ENCODE data around the gene MYH6.
"Not testable (repeated sequence)": the region's sequence is repeated elsewhere in the genome, so short reads cannot be mapped to it uniquely, and the experiment has no call there.

MYH6 gene

DNA sequence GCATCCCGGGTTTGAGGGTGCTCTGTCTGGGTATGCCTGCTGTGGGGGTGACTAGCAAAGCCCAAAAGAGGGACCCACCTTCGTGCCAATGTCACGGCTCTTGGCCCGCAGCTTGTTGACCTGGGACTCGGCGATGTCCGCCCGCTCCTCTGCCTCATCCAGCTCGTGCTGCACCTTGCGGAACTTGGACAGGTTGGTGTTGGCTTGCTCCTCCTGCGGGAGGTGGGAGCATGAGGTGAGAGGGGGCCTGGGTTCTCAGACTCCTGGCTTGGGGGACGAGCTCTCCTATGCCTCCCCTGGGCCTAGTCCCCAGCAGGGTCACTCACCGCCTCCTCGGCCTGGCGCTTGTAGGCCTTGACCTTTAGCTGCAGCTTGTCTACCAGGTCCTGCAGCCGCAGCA lies 5.6 kb upstream of the MYH6 start:
- DNase-seq, result no peak

DNA sequence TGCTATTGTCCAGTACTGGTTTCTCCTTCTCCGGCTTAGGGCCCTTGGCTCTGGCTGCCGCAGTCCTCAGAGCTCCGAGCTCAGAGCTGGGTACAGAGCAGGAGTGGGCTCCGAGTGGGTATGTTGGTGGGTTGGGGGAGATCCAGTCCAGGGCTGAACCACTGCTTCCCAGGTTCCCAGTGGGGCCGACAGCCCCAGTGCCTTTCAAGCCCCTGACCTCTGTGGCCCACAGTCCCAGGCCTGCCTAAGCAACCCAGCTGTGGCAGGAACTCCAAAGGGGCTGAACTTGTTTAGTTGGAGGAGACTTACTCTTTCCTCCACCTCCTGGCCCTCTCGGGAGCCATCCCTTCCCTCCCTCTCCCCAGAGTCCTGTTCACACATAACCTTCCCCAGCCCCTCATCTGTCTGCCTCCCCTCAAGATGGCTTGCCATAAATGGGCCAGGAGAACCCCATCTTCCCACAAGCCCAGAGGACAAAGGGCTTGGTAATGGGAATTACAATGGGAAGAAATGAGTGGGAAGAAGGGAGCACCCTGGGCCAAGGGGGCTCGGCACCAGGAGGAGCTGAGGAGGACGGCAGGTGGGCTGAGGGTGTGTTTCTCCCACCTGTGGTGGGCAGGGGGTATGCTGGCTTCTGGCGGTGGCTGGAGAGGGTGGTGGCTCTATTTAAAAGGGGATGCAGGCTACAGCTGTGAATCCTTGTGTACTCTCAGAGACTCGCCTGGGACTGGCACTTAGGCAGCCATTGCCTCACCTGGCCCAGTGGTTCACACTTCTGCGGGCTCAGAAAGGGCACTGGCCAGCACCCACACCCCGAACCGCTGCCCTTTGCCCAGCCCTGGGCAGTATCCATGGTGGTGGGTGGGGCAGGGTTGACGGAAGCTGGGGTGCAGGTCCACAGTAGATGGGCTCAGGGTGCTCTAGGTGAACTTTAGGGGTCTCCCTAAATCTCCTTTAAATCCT lies 3.8 kb upstream of the MYH6 start:
- no peak for DNase-seq

DNA sequence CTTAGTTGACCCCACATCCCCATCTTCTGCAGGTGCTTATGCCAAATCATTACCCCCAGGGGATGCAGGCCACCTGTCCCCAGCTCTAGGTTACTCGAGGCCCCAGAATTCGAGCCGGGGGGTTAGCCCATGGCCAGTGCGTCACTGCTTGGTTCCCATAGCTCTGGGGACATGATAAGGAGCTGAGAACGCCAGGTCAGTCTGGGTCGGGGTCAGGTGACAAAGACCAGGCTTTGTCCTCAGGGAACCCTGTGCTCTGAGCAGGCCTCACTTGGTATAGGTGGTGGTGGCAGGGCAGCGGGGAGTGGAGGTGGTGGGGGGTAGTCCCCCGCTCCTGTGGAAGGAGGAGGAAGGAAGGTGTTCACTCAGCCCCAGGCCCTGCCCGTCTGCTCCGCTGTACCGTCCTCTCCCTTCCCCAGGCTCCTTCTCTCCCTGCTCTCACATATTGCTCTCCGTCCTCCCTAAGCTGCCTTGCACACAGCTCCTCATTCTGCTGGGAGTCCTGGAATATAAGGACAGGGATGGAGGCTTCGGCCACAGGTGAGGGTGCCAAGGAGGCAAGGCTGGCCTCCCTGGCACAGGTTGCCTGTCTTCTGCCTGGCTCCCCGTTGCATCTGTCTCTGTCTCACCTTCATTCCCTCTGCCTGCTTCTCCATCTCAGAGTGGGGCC lies 2.0 kb upstream of the MYH6 start:
- DNase-seq, result no peak

DNA sequence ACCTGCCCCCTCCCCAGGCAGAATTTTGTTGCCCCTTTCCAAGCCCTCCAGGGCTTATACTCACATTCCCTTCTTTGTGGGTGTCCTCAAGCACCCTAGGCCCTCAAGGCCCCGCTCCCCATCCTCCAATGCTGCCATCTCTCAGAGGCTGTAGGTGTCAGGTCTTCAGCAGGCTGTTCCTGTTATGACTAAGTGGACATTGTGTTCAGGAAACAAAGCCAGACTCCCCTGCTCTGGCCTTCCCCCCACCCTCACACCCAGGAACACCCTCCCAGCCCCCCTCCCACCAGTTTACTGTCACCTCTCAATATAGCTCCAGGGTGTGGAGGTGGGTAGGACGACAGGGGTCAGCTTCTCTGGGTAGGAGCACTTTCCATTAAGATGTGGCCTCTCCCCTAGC lies 1.4 kb upstream of the MYH6 start:
- DNase-seq, result no peak

DNA sequence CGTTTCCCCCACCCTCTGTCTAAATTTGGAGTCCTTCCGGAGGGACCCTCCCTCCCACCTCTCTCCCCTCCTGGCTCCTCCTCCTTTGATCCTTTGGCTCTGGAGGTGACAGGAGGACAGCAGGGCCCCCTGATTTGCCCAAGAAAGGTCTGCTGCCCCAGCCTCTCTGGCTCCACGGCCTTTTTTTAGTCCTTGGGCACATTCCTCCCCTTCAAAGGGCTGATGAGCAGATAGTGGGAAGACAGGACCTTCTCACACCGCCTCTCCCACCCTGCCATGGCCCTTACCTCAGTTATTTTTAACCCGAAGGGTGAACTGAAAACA lies 196 bp upstream of the MYH6 start:
- no peak for DNase-seq

DNA sequence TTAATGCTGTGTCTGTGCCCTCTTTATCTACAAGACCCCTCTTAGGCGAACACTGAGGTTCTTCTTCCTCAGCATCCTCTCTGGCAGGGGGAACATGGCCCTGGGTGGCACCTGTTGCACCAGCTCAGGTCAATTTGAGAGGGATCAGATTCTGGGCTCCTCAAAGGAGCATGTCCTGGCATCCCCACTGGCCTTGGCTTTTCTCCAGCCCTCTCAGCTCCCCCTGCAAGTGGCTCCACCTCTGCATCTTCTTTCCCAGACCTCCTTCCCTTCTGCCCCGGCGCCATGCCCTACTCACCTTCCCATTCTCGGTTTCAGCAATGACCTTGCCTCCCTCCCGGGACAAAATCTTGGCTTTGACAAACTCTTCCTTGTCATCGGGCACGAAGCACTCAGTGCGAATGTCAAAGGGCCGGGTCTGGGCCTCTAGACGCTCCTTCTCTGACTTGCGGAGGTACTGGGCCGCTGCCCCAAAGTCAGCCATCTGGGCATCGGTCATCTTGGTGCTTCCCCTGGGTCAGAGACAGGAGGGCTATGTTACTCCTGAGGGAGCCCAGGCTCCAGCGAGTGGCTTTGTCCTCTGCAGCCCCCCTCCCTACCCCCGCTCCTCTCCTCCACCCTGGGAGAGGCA lies 1.2 kb downstream of the MYH6 start:
- DNase-seq, result no peak

DNA sequence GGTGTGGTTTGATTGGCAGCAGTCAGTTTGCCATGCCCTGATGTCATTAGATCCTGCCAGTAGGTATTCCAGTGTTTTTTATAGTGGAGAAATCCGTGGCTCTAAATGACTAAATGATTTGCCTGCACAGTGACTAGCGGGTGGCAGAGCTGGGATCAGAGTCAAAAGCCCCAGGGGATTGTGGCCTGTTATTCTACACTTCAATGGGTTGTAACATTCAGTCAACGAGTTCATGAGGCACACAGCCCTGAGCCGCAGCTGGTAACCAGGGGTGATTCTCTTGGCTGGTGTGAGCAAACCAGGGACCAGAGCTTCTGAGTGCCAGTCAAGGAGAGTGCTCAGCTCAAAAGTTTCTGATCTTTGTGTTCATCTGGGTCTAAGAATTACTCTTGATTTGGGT lies 1.8 kb downstream of the MYH6 start:
- DNase-seq, result no peak

DNA sequence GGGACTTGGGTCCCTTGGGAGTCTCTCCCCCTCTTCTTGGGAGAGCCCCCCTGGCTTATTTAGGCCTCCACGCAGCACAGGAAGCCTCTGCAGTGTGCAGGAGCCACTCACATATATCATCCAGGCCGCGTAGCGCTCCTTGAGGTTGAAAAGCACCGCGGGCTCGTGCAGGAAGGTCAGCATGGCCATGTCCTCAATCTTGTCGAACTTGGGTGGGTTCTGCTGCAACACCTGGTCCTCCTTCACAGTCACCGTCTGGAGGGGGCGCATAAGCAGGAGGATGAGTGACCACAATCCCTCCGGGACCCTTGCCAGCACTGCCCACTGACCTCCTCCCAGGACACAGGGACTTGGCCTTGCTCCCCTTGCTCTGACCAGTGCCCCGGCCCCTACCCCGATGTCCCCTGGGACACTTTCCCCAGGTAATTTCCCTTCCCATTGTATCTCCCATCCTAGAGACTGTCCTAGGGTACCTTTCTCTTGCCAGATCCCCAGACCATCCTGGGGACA lies 2.5 kb downstream of the MYH6 start:
- no peak for DNase-seq

DNA sequence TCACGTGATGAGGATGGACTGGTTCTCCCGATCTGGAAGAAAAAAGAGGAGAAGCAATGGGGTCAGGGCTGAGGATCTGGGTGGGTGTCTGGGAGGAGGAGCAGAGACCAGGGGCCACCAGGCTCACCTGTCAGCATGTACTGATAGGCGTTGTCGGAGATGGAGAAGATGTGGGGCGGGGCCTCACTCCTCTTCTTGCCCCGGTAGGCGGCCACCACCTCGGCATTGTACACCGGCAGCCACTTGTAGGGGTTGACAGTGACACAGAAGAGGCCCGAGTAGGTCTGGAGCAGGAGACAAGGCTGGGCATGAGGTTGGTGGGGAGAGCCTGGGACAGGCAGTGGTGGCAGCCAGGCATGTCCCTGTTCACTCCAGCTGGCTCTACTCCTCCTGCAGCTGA lies 3.0 kb downstream of the MYH6 start:
- no peak for DNase-seq

DNA sequence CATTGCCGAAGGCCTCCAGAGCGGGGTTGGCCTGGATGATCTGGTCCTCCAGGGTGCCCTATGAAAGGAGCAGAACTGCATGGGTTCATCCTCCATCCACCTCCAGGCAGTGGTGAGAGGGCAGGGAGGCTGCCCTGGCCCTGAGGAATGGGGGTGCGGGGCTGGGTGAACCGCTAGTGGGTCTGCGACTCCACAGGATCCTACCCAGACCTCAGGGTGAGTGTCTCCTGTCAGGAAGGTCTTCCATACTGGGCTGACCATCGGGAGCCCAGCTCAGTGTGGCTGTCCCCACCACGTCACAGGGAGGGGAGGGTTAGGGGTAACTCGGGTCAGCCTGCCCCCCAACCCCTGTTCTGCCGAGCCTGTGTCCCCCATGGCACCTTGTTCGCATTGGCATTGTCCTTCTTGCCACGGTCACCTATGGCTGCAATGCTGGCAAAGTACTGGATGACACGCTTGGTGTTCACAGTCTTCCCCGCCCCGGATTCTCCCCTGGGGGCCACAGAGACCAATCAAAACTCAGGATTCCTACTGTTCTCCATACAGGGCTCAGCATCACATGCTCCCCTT lies 3.7 kb downstream of the MYH6 start:
- DNase-seq, result no peak

DNA sequence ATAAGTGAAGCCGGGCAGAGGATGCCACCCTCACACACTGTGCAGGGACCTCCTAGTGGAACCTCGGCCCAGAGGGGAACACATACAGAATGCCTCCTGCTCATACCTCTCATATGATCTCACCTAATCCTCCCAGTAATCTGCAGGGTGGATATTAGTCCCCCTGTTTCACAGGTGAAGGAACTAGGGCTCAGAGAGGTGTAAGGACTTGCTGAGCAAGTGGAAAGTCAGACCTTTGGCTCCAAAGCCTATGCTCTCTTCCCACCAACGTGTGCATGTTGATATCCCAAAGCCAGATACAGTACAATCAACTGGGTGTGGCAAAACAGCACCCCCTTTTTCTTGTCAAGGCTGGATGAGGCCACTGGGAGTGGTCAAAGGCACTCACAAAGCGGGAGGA lies 4.2 kb downstream of the MYH6 start:
- no peak for DNase-seq

DNA sequence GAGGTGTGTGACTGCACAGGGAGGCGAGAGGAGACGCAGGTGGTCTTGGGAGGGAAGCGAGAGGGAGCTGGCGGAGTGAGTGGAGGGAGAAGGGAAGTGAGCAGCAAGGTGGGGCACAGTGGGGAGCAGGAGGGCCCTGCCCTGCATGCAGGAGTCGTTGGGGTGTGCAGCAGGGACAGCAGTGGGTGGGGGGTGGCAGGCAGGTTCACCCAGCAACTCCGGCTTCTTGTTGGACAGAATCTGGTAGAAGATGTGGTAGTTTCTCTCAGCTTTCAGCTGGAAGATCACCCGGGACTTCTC lies 5.0 kb downstream of the MYH6 start:
- no peak for DNase-seq

DNA sequence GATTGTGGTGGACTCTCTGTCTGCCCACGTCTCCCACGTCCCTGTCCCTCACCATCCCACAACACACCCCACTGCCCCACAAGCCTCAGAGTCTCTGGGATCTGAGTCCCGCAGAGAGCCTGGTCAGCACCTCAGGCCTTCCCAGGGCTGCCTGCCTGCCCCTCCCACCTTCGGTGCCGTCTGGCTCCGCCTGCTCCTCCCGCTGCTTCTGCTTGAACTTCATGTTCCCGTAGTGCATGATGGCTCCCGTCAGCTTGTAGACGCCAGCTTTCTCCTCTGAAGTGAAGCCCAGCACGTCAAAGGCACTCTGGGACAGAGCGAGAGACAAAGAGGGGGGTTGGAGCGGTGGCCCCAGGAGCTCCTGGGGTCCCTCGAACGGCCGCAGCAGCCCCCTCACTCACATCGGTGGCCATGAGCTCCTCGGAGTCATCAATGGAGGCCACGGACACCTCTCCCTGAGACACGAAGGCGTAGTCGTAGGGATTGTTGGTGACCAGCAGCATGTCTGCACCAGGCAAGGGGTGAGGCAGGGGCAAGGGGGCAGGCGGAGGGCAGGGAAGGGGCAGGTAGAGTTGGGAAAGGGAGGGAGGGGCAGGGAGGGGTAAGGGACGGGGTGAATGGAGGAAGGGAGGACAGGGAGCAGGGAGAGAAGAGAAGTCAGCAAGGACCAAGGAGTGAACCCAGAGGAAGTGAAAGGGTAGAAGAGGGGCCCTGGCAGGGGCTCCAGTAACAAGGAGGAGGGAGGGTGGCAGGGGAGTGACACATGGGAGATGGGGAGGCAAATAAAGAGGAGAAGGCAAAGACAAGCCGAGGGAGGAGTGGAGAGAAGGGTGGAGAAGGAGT lies 5.6 kb downstream of the MYH6 start:
- DNase-seq, result no peak

DNA sequence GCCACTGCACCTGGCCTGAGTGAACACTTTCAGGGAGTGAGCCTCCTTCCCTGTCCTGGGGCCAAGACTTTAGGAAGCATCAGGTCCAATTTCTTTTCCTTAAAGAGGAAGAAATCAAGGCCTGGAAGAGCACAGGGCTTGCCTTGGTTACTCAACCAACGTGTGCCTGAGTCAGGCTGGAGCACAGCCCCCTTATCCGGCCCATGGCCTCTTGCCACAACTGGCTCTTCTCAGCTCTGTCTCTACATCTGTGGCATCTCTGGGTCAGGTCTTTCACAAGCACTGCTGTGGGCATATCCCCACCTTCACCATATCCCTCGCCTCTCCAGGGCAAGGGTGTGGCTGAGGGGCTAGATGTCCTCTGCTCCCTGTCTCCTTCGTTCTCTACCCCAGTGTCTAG lies 6.8 kb downstream of the MYH6 start:
- DNase-seq, result no peak

DNA sequence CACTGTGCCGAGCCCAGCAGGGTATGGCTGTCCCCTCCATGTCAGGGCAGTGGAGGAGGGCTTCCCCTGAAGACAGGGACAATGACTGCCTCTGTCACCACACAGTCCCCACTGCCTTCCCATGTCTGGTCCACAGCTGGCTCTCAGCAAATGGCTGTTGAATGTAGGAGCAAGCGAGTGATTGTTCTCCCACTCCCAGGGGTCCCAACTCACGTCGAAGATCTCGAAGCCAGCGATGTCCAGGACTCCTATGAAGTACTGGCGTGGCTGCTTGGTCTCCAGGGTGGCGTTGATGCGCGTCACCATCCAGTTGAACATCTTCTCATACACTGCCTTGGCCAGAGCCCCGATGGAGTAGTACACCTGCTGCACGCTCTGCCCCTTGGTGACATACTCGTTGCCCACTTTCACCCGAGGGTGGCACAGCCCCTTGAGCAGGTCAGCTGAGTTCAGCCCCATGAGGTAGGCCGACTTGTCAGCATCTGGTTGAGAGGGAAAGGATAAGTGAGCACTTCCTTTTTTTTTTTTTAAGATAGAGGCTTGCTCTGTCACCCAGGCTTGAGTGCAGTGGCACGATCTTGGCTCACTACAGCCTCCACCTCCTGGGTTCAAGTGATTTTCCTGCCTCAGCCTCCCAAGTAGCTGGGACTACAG lies 7.5 kb downstream of the MYH6 start:
- not testable (repeated sequence) for DNase-seq

DNA sequence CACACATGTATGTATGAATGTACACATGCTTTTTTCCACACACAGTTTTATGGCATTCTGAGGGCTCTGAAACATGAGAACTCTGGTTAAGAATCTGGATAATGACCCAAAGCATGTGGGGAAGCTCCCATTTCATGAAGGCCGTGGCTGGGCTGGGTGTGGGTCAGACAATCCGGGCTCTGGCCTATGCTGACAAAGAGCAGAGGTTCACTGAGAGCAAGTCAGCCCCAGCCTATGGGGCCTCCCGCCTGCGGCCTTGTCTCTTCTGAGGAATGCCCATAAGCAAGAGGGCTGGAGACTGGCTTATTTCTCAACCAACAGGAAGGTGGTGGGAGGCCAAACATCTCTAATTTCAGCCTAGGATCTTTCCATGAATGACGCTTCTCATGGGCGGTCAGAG lies 8.5 kb downstream of the MYH6 start:
- no peak for DNase-seq

DNA sequence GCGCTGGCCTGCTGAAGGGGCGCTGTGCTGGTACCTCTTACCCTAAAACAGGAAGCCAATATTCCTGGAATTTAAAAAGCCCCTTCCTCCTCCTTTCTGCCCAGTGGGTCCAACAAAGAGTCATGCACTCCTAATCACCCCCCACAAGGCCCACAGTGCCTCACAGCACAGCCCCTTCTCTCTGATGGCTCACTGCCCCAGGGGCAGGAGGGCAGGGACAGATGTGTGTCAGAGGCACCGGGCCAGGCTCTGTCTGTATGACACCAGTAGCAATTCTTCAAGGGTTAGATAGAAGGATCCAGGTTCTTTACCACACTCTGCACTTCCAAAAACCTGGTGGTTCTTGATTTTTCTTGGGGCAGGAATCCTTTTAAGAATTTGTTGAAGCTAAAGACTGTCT lies 8.9 kb downstream of the MYH6 start:
- no peak for DNase-seq

DNA sequence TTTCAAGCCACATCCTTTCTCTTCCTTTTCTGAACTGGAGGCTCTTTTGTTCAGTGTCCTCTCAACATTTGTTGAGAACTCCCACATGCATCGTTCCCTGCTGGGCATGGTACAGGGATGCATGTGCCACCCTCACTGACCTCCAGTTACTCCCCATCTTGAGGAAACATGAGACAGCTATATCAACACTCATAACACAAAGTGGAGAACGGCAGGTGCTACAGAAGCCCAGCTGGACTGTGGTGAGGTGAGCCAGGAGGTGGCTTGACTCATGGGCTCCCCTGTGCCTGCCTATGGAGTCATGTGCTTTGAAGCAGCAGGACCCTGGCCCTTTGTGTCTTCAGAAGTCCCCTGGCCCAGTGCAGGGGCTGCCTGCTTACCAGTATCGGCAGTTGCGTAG lies 9.7 kb downstream of the MYH6 start:
- no peak for DNase-seq

DNA sequence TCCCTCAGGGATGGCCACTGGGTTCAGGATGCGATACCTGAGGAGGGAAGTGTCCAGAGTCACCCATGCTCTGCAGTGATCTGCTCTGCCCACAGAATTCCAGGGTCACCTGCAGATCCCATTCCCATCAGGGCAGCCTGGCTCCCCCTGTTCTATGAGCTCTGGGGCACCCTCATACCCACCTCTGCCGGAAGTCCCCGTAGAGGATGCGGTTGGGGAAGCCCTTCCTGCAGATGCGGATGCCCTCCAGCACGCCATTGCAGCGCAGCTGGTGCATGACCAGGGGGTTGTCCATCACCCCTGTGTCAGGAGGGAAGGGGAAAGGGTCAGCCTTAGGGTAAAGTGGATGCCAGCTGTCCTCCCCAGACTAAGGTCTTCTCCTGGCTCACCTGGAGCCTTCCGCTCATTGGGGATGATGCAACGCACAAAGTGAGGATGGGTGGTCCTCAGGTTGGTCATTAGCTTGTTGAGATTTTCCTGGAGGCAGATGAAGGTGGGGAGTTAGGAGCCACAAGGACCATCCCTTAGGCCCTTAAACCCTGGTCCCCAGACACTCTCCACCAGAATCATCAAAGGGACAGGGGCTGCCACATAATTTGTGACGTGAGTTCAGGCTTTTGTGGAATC lies 11.2 kb downstream of the MYH6 start:
- DNase-seq, result no peak

DNA sequence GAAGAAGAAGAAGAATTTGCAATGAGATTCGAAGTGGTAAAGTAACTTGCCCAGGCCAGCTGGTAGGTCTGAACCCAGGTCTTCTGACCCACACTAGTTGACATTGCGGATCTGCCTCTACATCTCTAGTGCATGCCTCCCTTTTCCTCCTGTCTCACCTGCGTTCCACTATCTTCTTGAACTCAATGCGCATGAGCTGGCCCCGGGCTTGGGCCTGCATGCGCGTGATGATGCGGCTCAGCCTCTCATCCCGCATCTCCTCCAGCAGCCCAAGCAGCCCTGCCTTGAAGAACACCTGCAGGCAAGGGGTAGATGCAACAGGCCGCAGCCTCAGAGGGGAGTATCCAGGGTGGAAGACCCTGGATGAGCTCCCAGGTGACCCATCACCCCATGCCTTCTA lies 11.9 kb downstream of the MYH6 start:
- no peak for DNase-seq

DNA sequence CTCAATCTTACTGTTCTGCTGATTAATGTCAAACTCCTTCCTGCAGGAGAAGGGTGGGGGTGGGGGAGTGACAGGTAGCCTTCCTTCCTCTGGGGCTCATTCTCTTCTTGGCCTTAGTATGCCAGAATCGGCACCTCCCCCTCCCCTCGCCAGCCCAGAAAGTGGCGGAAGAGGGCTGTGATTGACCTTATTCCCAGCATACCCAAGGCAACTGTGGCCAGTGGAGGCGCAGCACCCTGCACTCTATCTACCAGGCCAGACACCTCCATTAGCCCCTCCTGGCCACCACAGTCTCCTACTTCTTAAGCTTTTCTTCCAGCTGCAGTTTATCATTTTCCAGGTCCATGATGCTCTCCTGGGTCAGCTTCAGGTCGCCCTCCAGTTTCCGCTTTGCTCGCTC lies 15.5 kb downstream of the MYH6 start:
- no peak for DNase-seq

DNA sequence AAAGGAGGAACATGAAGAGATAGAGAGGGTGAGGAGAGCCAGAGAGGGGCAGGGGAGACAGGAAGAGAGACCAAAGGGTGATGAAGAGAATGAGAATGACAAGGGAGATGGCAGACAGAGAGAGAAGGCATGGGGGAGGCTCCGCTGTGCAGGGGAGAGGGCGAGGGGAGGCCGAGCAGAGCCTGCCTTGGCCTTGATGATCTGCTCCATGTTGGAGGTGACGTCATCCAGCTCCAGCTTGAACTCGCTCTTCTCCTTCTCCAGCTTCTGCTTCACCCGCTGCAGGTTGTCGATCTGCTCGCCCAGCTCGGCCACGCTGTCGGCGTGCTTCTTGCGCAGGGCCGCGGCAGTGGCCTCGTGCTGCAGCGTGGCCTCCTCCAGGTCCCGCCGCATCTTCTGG lies 18.2 kb downstream of the MYH6 start:
- not testable (repeated sequence) for DNase-seq

Data from bone marrow (tissue), 2 donors.